Left ventricle myocardium inferior (tissue), 1 donor: ENCODE data around the gene AP5S1. TPM values are rescaled to one million over a fixed set of nuclear protein-coding genes. Genes with fewer than 3 reads are reported as not detected.
A peak's percentile ranks its signal among the peaks of the same experiment; 100 is the strongest.

ENCODE experiments used
- DNase-seq: peaks from one replicate; pipeline ENCODE4 v3.0.0-alpha.2; 2020
- H3K27ac ChIP-seq: fragments of 200-600 bp; replicated peaks from 2 replicates; pipeline ENCODE4 v1.8.0; 2021
- H3K27me3 ChIP-seq: fragments of 200-600 bp; 2 replicates; pipeline ENCODE4 v1.8.0; 2021; ENCODE audit warnings: low read depth
- H3K36me3 ChIP-seq: fragments of 200-600 bp; 2 replicates; pipeline ENCODE4 v1.8.0; 2021
- H3K4me1 ChIP-seq: fragments of 200-600 bp; 2 replicates; pipeline ENCODE4 v1.8.0; 2021
- H3K4me3 ChIP-seq: fragments of 200-600 bp; 2 replicates; pipeline ENCODE4 v1.8.0; 2021; ENCODE audit warnings: mild to moderate bottlenecking, moderate library complexity
- H3K9me3 ChIP-seq: fragments of 200-600 bp; replicated peaks from 2 replicates; pipeline ENCODE4 v1.8.0; 2021
- CTCF ChIP-seq: fragments of 200-600 bp; IDR thresholded peaks from 2 replicates; pipeline ENCODE4 v1.8.0; 2021; ENCODE audit warnings: antibody characterized with exemption, mild to moderate bottlenecking, borderline replicate concordance
- intact Hi-C: fragments of 100-400 bp; cut with micrococcal nuclease; formaldehyde crosslinking; loops from one replicate; pipeline ENCODE4 v1.11.0; 2022
- total RNA-seq: library from RNA; stranded (reverse); fragmentation: NEBNext Ultra II Directional; extraction: Animal tissue kit (Norgen Biotek cat#: 25700); gene quantifications from one replicate; pipeline ENCODE4 v1.2.1, GENCODE V29; 2021
- donor health status: DM: no; HTN: yes; CAD: no; lungs with severe emphysema.

Gene AP5S1
- total RNA-seq, 1 donor from 2014 or later = 11.3 TPM

- H3K27me3 ChIP-seq = no peaks in the 10 kb centered on the region
- peaks cover 47% of the 10 kb centered on the region for H3K4me1 ChIP-seq
- H3K9me3 ChIP-seq = no peaks in the 10 kb centered on the region
- intact Hi-C loops = no loop called here
- H3K27ac ChIP-seq = peak within 1 kb of the TSS; percentile 99
- peak; percentile 92 for DNase-seq
- no peaks in the 10 kb centered on the region for H3K36me3 ChIP-seq
- peak; percentile 12 for TF ChIP-seq CTCF
- H3K4me3 ChIP-seq = peak within 1 kb of the TSS; percentile 100
Observed at GRCh38 chr20:3846740-3847428, 26.5 kb downstream of the AP5S1 start, which contains the start of gene MAVS. MAVS (plus strand) TSS chr20:3846834; CDS start chr20:3854625, 7,791 bp downstream.

GRCh38 chr20:3847429-3847940 lies 27.1 kb downstream of the AP5S1 start:
- Histone ChIP-seq H3K4me1 (peaks cover 43% of the 10 kb centered on the region), H3K27ac (peak overlapping the region; percentile 99), H3K4me3 (peak overlapping the region; percentile 100), H3K27me3 (no peaks in the 10 kb centered on the region), H3K36me3 (no peaks in the 10 kb centered on the region), H3K9me3 (no peaks in the 10 kb centered on the region)
- no peak for DNase-seq
- intact Hi-C loops = no loop called here
- TF ChIP-seq CTCF = no peak

GRCh38 chr20:3848565-3848964 lies 28.2 kb downstream of the AP5S1 start:
- intact Hi-C loops = no loop called here
- Histone ChIP-seq H3K9me3 (no peaks in the 10 kb centered on the region), H3K36me3 (no peaks in the 10 kb centered on the region), H3K27me3 (no peaks in the 10 kb centered on the region), H3K27ac (peak overlapping the region; percentile 3), H3K4me1 (peaks cover 34% of the 10 kb centered on the region), H3K4me3 (no peak overlapping the region)
- TF ChIP-seq CTCF = no peak
- DNase-seq = no peak

- peaks cover 14% of the 10 kb centered on the region for H3K4me1 ChIP-seq
- no peaks in the 10 kb centered on the region for H3K9me3 ChIP-seq
- H3K27me3 ChIP-seq = no peaks in the 10 kb centered on the region
- TF ChIP-seq CTCF = no peak
- H3K36me3 ChIP-seq = peaks cover 44% of the 10 kb centered on the region
- H3K27ac ChIP-seq = peak overlapping the region; percentile 11
- no peak for DNase-seq
- intact Hi-C loops = no loop called here
- H3K4me3 ChIP-seq = no peak overlapping the region
Observed at GRCh38 chr20:3854462-3854871, 34.1 kb downstream of the AP5S1 start.

- Histone ChIP-seq H3K4me1 (peaks cover 14% of the 10 kb centered on the region), H3K36me3 (peaks cover 74% of the 10 kb centered on the region), H3K27ac (no peak overlapping the region), H3K27me3 (no peaks in the 10 kb centered on the region), H3K4me3 (no peak overlapping the region), H3K9me3 (no peaks in the 10 kb centered on the region)
- DNase-seq = no peak
- TF ChIP-seq CTCF = no peak
- intact Hi-C loops = no loop called here
Observed at GRCh38 chr20:3857405-3857804, 37.1 kb downstream of the AP5S1 start.
